ENCODE results near the gene INPP5F.

Gene INPP5F

GRCh38 chr10:119735451-119735850 lies 9.6 kb downstream of the INPP5F start:
- TF ChIP-seq CTCF (IDR thresholded peaks at IDR 0.05; ENCODE audit: low read length, missing control alignments) = no peak
- H3K4me3 ChIP-seq (replicated peaks; ENCODE audit: low read depth, low read length) = no peak overlapping the region
- DNase-seq (ENCODE audit: low read depth) = no peak

DNA sequence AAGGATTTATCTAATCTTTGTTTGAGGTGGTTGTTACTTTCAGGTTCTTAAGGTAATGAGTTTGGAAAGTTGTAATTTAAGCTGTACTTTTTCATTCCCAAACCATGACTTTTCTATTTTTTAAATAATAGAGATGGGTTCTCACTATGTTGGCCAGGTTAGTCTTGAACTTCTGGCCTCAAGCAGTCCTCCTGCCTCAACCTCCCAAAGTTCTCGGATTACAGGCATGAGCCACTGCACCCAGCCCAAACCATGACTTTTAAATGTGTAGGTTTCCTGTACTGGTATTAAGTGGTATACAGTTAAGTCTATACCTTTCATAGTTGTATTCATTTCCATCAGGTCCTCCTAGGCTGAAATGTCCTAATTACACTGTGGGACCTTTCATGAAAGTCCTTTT lies 10.4 kb downstream of the INPP5F start:
- H3K4me3 ChIP-seq (replicated peaks; ENCODE audit: low read depth, low read length) = no peak overlapping the region
- no peak for DNase-seq (ENCODE audit: low read depth)
- TF ChIP-seq CTCF (IDR thresholded peaks at IDR 0.05; ENCODE audit: low read length, missing control alignments) = no peak

DNA sequence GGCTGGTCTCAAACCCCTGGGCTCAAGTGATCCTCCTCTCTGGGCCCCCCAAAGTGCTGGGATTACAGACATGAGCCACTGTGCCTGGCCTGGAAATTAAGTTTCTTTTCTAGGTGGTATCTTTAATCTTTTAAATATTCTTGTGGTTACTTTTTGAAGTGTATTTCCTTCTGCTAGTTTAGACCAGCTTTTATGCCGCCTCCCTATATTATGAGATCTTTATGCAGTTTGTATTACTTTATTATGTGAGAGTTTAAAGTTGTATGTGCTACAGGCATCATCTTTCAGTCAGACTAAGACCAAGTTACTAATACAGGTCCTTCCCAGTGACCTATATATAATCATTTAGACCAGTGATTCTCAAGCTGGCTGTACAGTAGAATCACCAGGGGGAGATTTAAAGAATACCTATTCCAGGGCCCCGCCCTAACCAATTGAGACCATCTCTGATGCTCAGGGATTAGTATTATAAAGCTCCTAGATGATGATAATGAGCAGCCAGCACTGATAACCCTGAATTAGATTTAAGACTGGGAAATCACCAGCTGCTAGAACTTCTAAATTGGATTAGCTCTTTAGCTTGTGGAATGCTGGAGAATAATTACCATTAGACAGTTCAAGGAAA lies 11.3 kb downstream of the INPP5F start:
- DNase-seq (ENCODE audit: low read depth) = no peak
- H3K4me3 ChIP-seq (replicated peaks; ENCODE audit: low read depth, low read length) = no peak overlapping the region
- TF ChIP-seq CTCF (IDR thresholded peaks at IDR 0.05; ENCODE audit: low read length, missing control alignments) = no peak

DNA sequence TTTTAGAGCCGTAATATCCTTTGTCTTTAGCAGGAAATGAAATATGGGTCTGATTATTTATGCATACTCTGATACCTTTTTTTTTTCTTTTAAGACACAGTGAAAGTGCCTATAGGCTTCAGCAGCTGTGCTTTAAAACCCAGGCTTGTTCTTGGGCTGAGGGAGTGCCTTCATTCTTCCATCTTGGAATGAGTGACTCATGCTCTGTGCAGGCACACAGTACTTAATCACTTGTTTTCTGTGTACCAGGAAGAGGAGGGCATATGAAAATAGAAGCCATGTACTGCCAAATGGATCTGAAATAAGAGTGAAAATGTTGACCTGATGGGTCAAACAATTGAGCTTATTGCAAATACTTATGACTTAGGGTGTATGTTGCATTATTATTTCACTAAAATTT lies 12.0 kb downstream of the INPP5F start:
- peak; percentile 86 for DNase-seq (ENCODE audit: low read depth)
- no peak overlapping the region for H3K4me3 ChIP-seq (replicated peaks; ENCODE audit: low read depth, low read length)
- no peak for TF ChIP-seq CTCF (IDR thresholded peaks at IDR 0.05; ENCODE audit: low read length, missing control alignments)

DNA sequence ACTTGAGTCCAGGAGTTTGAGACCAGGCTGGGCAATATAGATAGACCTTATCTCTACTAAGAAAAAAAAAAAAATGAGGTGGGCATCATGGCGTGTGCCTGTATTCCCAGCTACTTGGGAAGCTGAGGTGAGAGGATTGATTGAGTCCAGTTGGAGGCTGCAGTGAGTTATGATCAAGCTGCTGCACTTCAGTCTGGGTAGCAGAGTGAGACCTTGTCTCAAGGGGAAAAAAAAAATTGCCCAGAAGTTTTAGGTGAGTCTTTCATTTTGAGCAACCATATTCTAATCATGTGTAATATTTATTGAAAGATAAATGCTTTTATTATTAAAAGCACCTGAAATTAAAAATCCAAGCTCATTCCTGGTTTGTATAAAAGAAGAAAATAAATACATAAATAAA lies 13.1 kb downstream of the INPP5F start:
- DNase-seq (ENCODE audit: low read depth) = no peak
- no peak overlapping the region for H3K4me3 ChIP-seq (replicated peaks; ENCODE audit: low read depth, low read length)
- no peak for TF ChIP-seq CTCF (IDR thresholded peaks at IDR 0.05; ENCODE audit: low read length, missing control alignments)

GRCh38 chr10:119740096-119740495 lies 14.2 kb downstream of the INPP5F start:
- no peak for TF ChIP-seq CTCF (IDR thresholded peaks at IDR 0.05; ENCODE audit: low read length, missing control alignments)
- no peak for DNase-seq (ENCODE audit: low read depth)
- no peak overlapping the region for H3K4me3 ChIP-seq (replicated peaks; ENCODE audit: low read depth, low read length)

DNA sequence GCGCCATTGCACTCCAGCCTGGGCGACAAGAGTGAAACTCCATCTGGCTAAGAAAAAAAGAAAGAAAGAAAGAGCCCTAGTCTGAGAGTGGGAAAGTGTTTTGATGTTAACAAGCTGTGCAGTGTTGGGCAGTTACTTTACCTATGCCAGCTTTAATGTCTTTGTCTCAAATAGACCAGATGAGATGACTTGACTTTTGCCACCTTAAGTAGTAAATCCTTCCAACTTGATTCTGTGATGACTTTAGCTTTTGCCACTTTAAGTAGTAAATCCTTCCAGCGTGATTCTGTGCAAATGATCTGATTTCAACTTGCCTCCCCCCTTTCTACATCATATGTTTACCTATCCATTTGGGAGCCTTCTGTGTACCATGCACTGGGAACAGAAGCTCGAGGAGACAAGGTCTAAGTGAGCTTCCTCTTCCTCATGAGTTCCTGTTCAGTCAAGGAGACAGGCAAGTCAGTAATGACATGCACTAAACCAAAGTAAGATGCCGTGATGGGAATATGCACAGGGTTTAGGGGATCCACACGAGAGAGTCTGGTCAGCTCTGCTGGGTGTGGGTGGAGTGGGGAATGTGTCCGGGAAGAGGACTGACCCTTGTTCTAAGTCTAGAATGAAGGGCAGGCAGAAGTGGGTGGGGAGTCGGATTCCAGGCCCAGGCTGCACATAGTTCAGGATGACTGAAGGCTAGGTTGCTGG lies 17.2 kb downstream of the INPP5F start:
- no peak overlapping the region for H3K4me3 ChIP-seq (replicated peaks; ENCODE audit: low read depth, low read length)
- no peak for TF ChIP-seq CTCF (IDR thresholded peaks at IDR 0.05; ENCODE audit: low read length, missing control alignments)
- no peak for DNase-seq (ENCODE audit: low read depth)

Measured in fibroblast of pulmonary artery (primary cell).